ENCODE results near the gene PRSS27.
A peak's percentile ranks its signal among the peaks of the same experiment; 100 is the strongest.
"Not testable (repeated sequence)": the region's sequence is repeated elsewhere in the genome, so short reads cannot be mapped to it uniquely, and the experiment has no call there.

The PRSS27 gene

GRCh38 chr16:2728034-2728433, 8.0 kb upstream of the PRSS27 start:
- Histone ChIP-seq H3K4me3 (no peak overlapping the region), H3K27ac (no peak overlapping the region)
- TF ChIP-seq CTCF (IDR thresholded peaks at IDR 0.05), result no peak
- DNase-seq (ENCODE audit: low spot score), result no peak

GRCh38 chr16:2726923-2727322, 6.9 kb upstream of the PRSS27 start:
- DNase-seq (ENCODE audit: low spot score), result no peak
- H3K27ac ChIP-seq, result no peak overlapping the region
- H3K4me3 ChIP-seq, result no peak overlapping the region
- TF ChIP-seq CTCF (IDR thresholded peaks at IDR 0.05), result no peak

GRCh38 chr16:2724816-2725348, 4.9 kb upstream of the PRSS27 start:
- no peak for TF ChIP-seq CTCF (IDR thresholded peaks at IDR 0.05)
- no peak for DNase-seq (ENCODE audit: low spot score)

GRCh38 chr16:2724088-2724676, 4.2 kb upstream of the PRSS27 start:
- Histone ChIP-seq H3K27ac (no peak overlapping the region), H3K4me3 (no peak overlapping the region)
- no peak for TF ChIP-seq CTCF (IDR thresholded peaks at IDR 0.05)
- no peak for DNase-seq (ENCODE audit: low spot score)

More at GRCh38 chr16:2724816-2725348, 4.9 kb upstream of the PRSS27 start:
- no peak overlapping the region for H3K4me3 ChIP-seq
- no peak overlapping the region for H3K27ac ChIP-seq

- peak overlapping the region; percentile 92 for H3K4me3 ChIP-seq
- H3K27ac ChIP-seq, result peak overlapping the region in 1 of 2 donors; percentile 90
- DNase-seq (ENCODE audit: low spot score), result not testable (repeated sequence)
Observed at GRCh38 chr16:2721634-2722173, 1.7 kb upstream of the PRSS27 start.

GRCh38 chr16:2720719-2721633, 952 bp upstream of the PRSS27 start:
- peak; percentile 80 for TF ChIP-seq CTCF (IDR thresholded peaks at IDR 0.05)
- DNase-seq (ENCODE audit: low spot score), result peak; percentile 87
- peak overlapping the region; percentile 6 to 90 for H3K27ac ChIP-seq
- H3K4me3 ChIP-seq, result peak overlapping the region; percentile 92

GRCh38 chr16:2719328-2720063, 528 bp downstream of the PRSS27 start:
- Histone ChIP-seq H3K27ac (no peak overlapping the region), H3K4me3 (no peak overlapping the region)
- no peak for DNase-seq (ENCODE audit: low spot score)
- no peak for TF ChIP-seq CTCF (IDR thresholded peaks at IDR 0.05)

Measured in coronary artery (tissue), 2 donors.